Measurements from ENCODE around the gene DTX3.

The DTX3 gene

GRCh38 chr12:57614178-57614947, 9.7 kb downstream of the DTX3 start:
- no peak overlapping the region for H3K27ac ChIP-seq (ENCODE audit: low read depth, low read length)
- no peaks in the 10 kb centered on the region for H4K20me1 ChIP-seq (ENCODE audit: control insufficient read depth, insufficient read depth, low read depth, low read length)
- no peaks in the 10 kb centered on the region for H3K36me3 ChIP-seq (ENCODE audit: control insufficient read depth, low read length)

GRCh38 chr12:57614948-57615500, 10.4 kb downstream of the DTX3 start:
- Histone ChIP-seq H3K4me1 (ENCODE audit: control insufficient read depth, low read length) (peaks cover 31% of the 10 kb centered on the region), H3K9me3 (ENCODE audit: control insufficient read depth, insufficient read depth, low read length) (no peaks in the 10 kb centered on the region), H3K4me3 (ENCODE audit: low read length) (no peak overlapping the region), H4K20me1 (ENCODE audit: control insufficient read depth, insufficient read depth, low read depth, low read length) (peaks cover under 1% of the 10 kb centered on the region; the same call in 1 of the 2 replicates), H3K79me2 (ENCODE audit: control insufficient read depth, low read length) (no peaks in the 10 kb centered on the region), H3K27ac (ENCODE audit: low read depth, low read length) (no peak overlapping the region), H3K9me2 (replicated peaks; ENCODE audit: control insufficient read depth, low read length) (no peaks in the 10 kb centered on the region), H3F3A (ENCODE audit: control insufficient read depth, insufficient read depth) (no peaks in the 10 kb centered on the region), H3K4me2 (ENCODE audit: low read length) (peak overlapping the region; percentile 59), H3K36me3 (ENCODE audit: control insufficient read depth, low read length) (no peaks in the 10 kb centered on the region), H3K27me3 (ENCODE audit: control insufficient read depth, low read length) (peaks cover 86% of the 10 kb centered on the region)
- TF ChIP-seq EZH2phosphoT487 (IDR thresholded peaks at IDR 0.05; ENCODE audit: borderline replicate concordance, low read length) (no peak), CTCF (IDR thresholded peaks at IDR 0.05; ENCODE audit: low read depth, low read length, poor library complexity, severe bottlenecking) (no peak)

More at GRCh38 chr12:57614178-57614947, 9.7 kb downstream of the DTX3 start:
- H3K27me3 ChIP-seq (ENCODE audit: control insufficient read depth, low read length), result peaks cover 79% of the 10 kb centered on the region
- H3K79me2 ChIP-seq (ENCODE audit: control insufficient read depth, low read length), result no peaks in the 10 kb centered on the region
- H3F3A ChIP-seq (ENCODE audit: control insufficient read depth, insufficient read depth), result no peaks in the 10 kb centered on the region
- peak overlapping the region; percentile 59 for H3K4me2 ChIP-seq (ENCODE audit: low read length)
- H3K4me1 ChIP-seq (ENCODE audit: control insufficient read depth, low read length), result peaks cover 31% of the 10 kb centered on the region
- no peak for TF ChIP-seq CTCF (IDR thresholded peaks at IDR 0.05; ENCODE audit: low read depth, low read length, poor library complexity, severe bottlenecking)
- no peak; the same call in 1 of the 2 replicates for TF ChIP-seq EZH2phosphoT487 (IDR thresholded peaks at IDR 0.05; ENCODE audit: borderline replicate concordance, low read length)
- H3K9me3 ChIP-seq (ENCODE audit: control insufficient read depth, insufficient read depth, low read length), result no peaks in the 10 kb centered on the region
- H3K4me3 ChIP-seq (ENCODE audit: low read length), result peak overlapping the region; percentile 42
- H3K9me2 ChIP-seq (replicated peaks; ENCODE audit: control insufficient read depth, low read length), result no peaks in the 10 kb centered on the region

- Histone ChIP-seq H4K20me1 (ENCODE audit: control insufficient read depth, insufficient read depth, low read depth, low read length) (peaks cover 3% of the 10 kb centered on the region; the same call in 1 of the 2 replicates), H3K27ac (ENCODE audit: low read depth, low read length) (no peak overlapping the region), H3F3A (ENCODE audit: control insufficient read depth, insufficient read depth) (no peaks in the 10 kb centered on the region), H3K36me3 (ENCODE audit: control insufficient read depth, low read length) (no peaks in the 10 kb centered on the region), H3K4me2 (ENCODE audit: low read length) (no peak overlapping the region), H3K9me3 (ENCODE audit: control insufficient read depth, insufficient read depth, low read length) (no peaks in the 10 kb centered on the region), H3K27me3 (ENCODE audit: control insufficient read depth, low read length) (peaks cover 88% of the 10 kb centered on the region), H3K79me2 (ENCODE audit: control insufficient read depth, low read length) (no peaks in the 10 kb centered on the region), H3K9me2 (replicated peaks; ENCODE audit: control insufficient read depth, low read length) (no peaks in the 10 kb centered on the region), H3K4me1 (ENCODE audit: control insufficient read depth, low read length) (peaks cover 31% of the 10 kb centered on the region), H3K4me3 (ENCODE audit: low read length) (no peak overlapping the region)
- TF ChIP-seq CTCF (IDR thresholded peaks at IDR 0.05; ENCODE audit: low read depth, low read length, poor library complexity, severe bottlenecking), result no peak
- no peak for TF ChIP-seq EZH2phosphoT487 (IDR thresholded peaks at IDR 0.05; ENCODE audit: borderline replicate concordance, low read length)
Measured at GRCh38 chr12:57615637-57616036, 11.0 kb downstream of the DTX3 start.
